Neural progenitor cell (in vitro differentiated cells): Measurements from ENCODE around the gene CDRT4.

Experiments used
- CTCF ChIP-seq: fragments of 200-600 bp; sonication (generic); IDR thresholded peaks from 2 replicates; pipeline ENCODE4 v1.5.1; 2017; ENCODE audit warnings: antibody characterized with exemption, mild to moderate bottlenecking
- EZH2 ChIP-seq: fragments of 200-600 bp; sonication (generic); IDR thresholded peaks from 2 replicates; pipeline ENCODE4 v1.6.1; 2017; ENCODE audit warnings: antibody characterized with exemption, mild to moderate bottlenecking, moderate library complexity
- EZH2phosphoT487 ChIP-seq: fragments of 200-600 bp; sonication (generic); IDR thresholded peaks from 2 replicates; pipeline ENCODE4 v1.6.1; 2017; ENCODE audit warnings: antibody characterized with exemption

DNA sequence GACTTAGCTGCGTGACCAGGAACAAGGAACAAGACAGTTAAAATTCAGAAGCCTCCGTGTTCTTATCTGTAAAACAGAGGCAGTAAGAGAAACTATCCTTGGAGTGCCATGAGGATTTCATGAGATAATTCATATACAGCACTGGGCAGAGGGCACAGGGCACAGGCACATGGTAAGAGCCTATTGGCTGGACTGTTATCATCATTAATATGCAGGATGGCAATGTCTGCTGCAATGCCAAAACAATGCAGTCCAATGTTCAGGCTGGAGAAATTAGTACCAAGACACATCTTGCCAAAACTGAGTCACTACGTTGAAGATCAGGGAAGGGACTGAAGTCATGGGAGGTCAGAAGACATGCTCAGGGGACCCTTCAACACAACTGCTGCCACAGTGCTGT, 13.6 kb downstream of the CDRT4 start:
- TF ChIP-seq CTCF (no peak), EZH2 (no peak), EZH2phosphoT487 (no peak)
